HK-2 (cell line): ENCODE data around the gene SCG5.

Experiments
- DNase-seq: peaks from one replicate; pipeline ENCODE4 v3.0.0-alpha.2; 2018; ENCODE audit not compliant: unreplicated experiment

Gene SCG5

GRCh38 chr15:32723171-32723948 is 81.8 kb downstream of the SCG5 start:
- no peak for DNase-seq

GRCh38 chr15:32729700-32730395 is 88.3 kb downstream of the SCG5 start:
- no peak for DNase-seq

- DNase-seq: no peak
Observed at GRCh38 chr15:32730677-32731654, 89.5 kb downstream of the SCG5 start.

- no peak for DNase-seq
Observed at GRCh38 chr15:32732574-32733157, 91.2 kb downstream of the SCG5 start.

GRCh38 chr15:32733281-32733680 is 91.8 kb downstream of the SCG5 start:
- DNase-seq: no peak

- no peak for DNase-seq
Observed at GRCh38 chr15:32735989-32736700, 94.6 kb downstream of the SCG5 start.

- DNase-seq: no peak
Observed at GRCh38 chr15:32736701-32737061, 95.2 kb downstream of the SCG5 start.

GRCh38 chr15:32737304-32737703 is 95.8 kb downstream of the SCG5 start:
- no peak for DNase-seq

GRCh38 chr15:32738666-32739065 is 97.2 kb downstream of the SCG5 start:
- DNase-seq: no peak

GRCh38 chr15:32739522-32740063 is 98.1 kb downstream of the SCG5 start:
- DNase-seq: no peak

- no peak for DNase-seq
Observed at GRCh38 chr15:32743411-32744140, 102.1 kb downstream of the SCG5 start.

GRCh38 chr15:32746116-32746857 is 104.8 kb downstream of the SCG5 start:
- DNase-seq: no peak
